HCT116 (cell line): ENCODE measurements around the gene IL36RN. TPM values are rescaled to one million over a fixed set of nuclear protein-coding genes. Genes with fewer than 3 reads are reported as not detected.

Experiments used
- ATAC-seq: fragments of 200-7000 bp; cut with Tn5 transposase; 2 replicates; pipeline ENCODE4 v1.9.1; 2020; ENCODE audit warnings: mild to moderate bottlenecking, moderate library complexity
- BruUV-seq: library from RNA; stranded (reverse); fragments of 400-500 nt; replicated peaks from 2 replicates; lab custom pipeline; 2021; lab: Mats Ljungman, UMichigan
- CTCF ChIA-PET: fragments of 300-600 bp; sonication (Branson Sonifier 250); formaldehyde crosslinking; loops from one replicate; lab custom pipeline; 2021; ENCODE audit warnings: antibody characterized with exemption; lab: Charles Lee
- POLR2A ChIA-PET: fragments of 300-600, 350-600 bp; sonication (Branson Sonifier 250); formaldehyde crosslinking; loops from one replicate; lab custom pipeline; 2021; ENCODE audit warnings: antibody characterized with exemption; lab: Charles Lee
- RAD21 ChIA-PET, 2 experiments: fragments of 300-600 bp; sonication (Branson Sonifier 250); formaldehyde crosslinking; loops; one replicate each; lab custom pipeline; 2023; ENCODE audit warnings: low total read pairs in 2 of 2; ENCODE audit not compliant: uncharacterized antibody in 2 of 2, unreplicated experiment in 2 of 2, low non-redundant PET in 1 of 2; lab: Charles Lee
- DNase-seq: peaks from one replicate; pipeline ENCODE4 v3.0.0-alpha.2; 2010; ENCODE audit warnings: low read depth, low spot score
- H2AFZ ChIP-seq: fragments of 200-600 bp; shearing (Covaris generic), sonication (generic); 2 replicates; pipeline ENCODE4 v1.6.1; 2017; ENCODE audit warnings: low read depth, mixed run types, mixed read lengths, antibody characterized with exemption, low read length; ENCODE audit not compliant: poor library complexity, severe bottlenecking
- H3K27ac ChIP-seq: 2 replicates; pipeline ENCODE4 v1.5.1; 2012; ENCODE audit warnings: low read depth, low read length
- H3K27me3 ChIP-seq: fragments of 200-600 bp; sonication (generic); 2 replicates; pipeline ENCODE4 v1.6.1; 2016; ENCODE audit warnings: mixed run types, low read length, mixed read lengths; ENCODE audit not compliant: insufficient read depth
- H3K36me3 ChIP-seq, 2 experiments: fragments of 200-500 bp in 1 of 2; fragments of 200-600 bp in 1 of 2; sonication (Bioruptor generic) in 1 of 2; sonication (generic) in 1 of 2; 2 replicates each; pipeline versions ENCODE4 v1.5.1 to v1.6.1; 2014 to 2016; ENCODE audit warnings: low read length in 2 of 2, inconsistent platforms in 1 of 2, mixed read lengths in 1 of 2, mixed run types in 1 of 2; ENCODE audit not compliant: insufficient read depth in 2 of 2, control insufficient read depth in 1 of 2
- H3K4me1 ChIP-seq, 2 experiments: fragments of 200-600 bp in 1 of 2; sonication (generic) in 1 of 2; 2 replicates each; pipeline versions ENCODE4 v1.5.1 to v1.6.1; 2012 to 2017; ENCODE audit warnings: low read length in 2 of 2, inconsistent platforms in 1 of 2, mild to moderate bottlenecking in 1 of 2, mixed read lengths in 1 of 2, mixed run types in 1 of 2, moderate library complexity in 1 of 2; ENCODE audit not compliant: insufficient read depth in 2 of 2, control insufficient read depth in 1 of 2
- H3K4me2 ChIP-seq: fragments of 200-600 bp; sonication (generic); 2 replicates; pipeline ENCODE4 v1.6.1; 2017; ENCODE audit warnings: mixed run types, low read length, mixed read lengths
- H3K4me3 ChIP-seq, 2 experiments: fragments of 200-600 bp in 1 of 2; sonication (generic) in 1 of 2; replicated peaks in 1 of 2; 2 replicates each; pipeline ENCODE4 v1.5.1; 2011 to 2016; ENCODE audit warnings: low read length in 2 of 2, control low read depth in 1 of 2, low read depth in 1 of 2, mild to moderate bottlenecking in 1 of 2, mixed read lengths in 1 of 2, mixed run types in 1 of 2
- H3K79me2 ChIP-seq: fragments of 200-600 bp; sonication (generic); 2 replicates; pipeline ENCODE4 v1.6.1; 2017; ENCODE audit warnings: mild to moderate bottlenecking, mixed run types, low read length, moderate library complexity, mixed read lengths; ENCODE audit not compliant: insufficient read depth
- H3K9ac ChIP-seq: fragments of 200-600 bp; sonication (generic); 2 replicates; pipeline ENCODE4 v1.6.1; 2016; ENCODE audit warnings: low read length, mixed read lengths
- H3K9me2 ChIP-seq: fragments of 200-600 bp; sonication (generic), shearing (Covaris generic); 2 replicates; pipeline ENCODE4 v1.6.1; 2017; ENCODE audit warnings: mixed run types, mild to moderate bottlenecking, moderate library complexity; ENCODE audit not compliant: insufficient read depth
- H3K9me3 ChIP-seq, 2 experiments: fragments of 200-500 bp in 1 of 2; fragments of 200-600 bp in 1 of 2; sonication (Bioruptor generic) in 1 of 2; sonication (generic) in 1 of 2; 2 replicates each; pipeline ENCODE4 v1.6.1; 2014 to 2017; ENCODE audit warnings: low read length in 2 of 2, mixed read lengths in 2 of 2, inconsistent platforms in 1 of 2, low read depth in 1 of 2, mild to moderate bottlenecking in 1 of 2, mixed run types in 1 of 2, moderate library complexity in 1 of 2; ENCODE audit not compliant: control insufficient read depth in 1 of 2, insufficient read depth in 1 of 2
- H4K20me1 ChIP-seq: fragments of 200-600 bp; sonication (generic), shearing (Covaris generic); 2 replicates; pipeline ENCODE4 v1.6.1; 2017; ENCODE audit warnings: mixed run types, mild to moderate bottlenecking, moderate library complexity; ENCODE audit not compliant: insufficient read depth
- ATF3 ChIP-seq: IDR thresholded peaks from 2 replicates; pipeline ENCODE4 v1.6.1; 2012
- CBX3 ChIP-seq: IDR thresholded peaks from 2 replicates; pipeline ENCODE4 v1.6.1; 2012; ENCODE audit warnings: low read depth
- CEBPB ChIP-seq: IDR thresholded peaks from 2 replicates; pipeline ENCODE4 v1.6.1; 2012; ENCODE audit warnings: low read depth
- EGR1 ChIP-seq: IDR thresholded peaks from 2 replicates; pipeline ENCODE4 v1.6.1; 2012; ENCODE audit warnings: low read depth
- ELF1 ChIP-seq: IDR thresholded peaks from 2 replicates; pipeline ENCODE4 v1.6.1; 2012; ENCODE audit warnings: low read depth, borderline replicate concordance
- EZH2 ChIP-seq: fragments of 200-600 bp; sonication (generic); IDR thresholded peaks from 2 replicates; pipeline ENCODE4 v1.6.1; 2017; ENCODE audit warnings: antibody characterized with exemption, mixed run types
- EZH2phosphoT487 ChIP-seq: fragments of 200-600 bp; IDR thresholded peaks from 2 replicates; pipeline ENCODE4 v1.6.1; 2018; ENCODE audit warnings: antibody characterized with exemption, borderline replicate concordance
- FOSL1 ChIP-seq: IDR thresholded peaks from 2 replicates; pipeline ENCODE4 v1.6.1; 2012; ENCODE audit warnings: low read depth
- JUND ChIP-seq: IDR thresholded peaks from 2 replicates; pipeline ENCODE4 v1.6.1; 2012
- MAX ChIP-seq: IDR thresholded peaks from 2 replicates; pipeline ENCODE4 v1.6.1; 2012
- POLR2A ChIP-seq: IDR thresholded peaks from 2 replicates; pipeline ENCODE4 v1.7.0; 2011; ENCODE audit warnings: borderline replicate concordance; ENCODE audit not compliant: insufficient read depth, insufficient read length; ENCODE audit errors: extremely low read depth
- POLR2AphosphoS5 ChIP-seq: IDR thresholded peaks from 2 replicates; pipeline ENCODE4 v1.6.1; 2011; ENCODE audit warnings: mild to moderate bottlenecking, low read depth, low read length, moderate library complexity
- SIN3A ChIP-seq: IDR thresholded peaks from 2 replicates; pipeline ENCODE4 v1.6.1; 2012; ENCODE audit warnings: low read depth
- SP1 ChIP-seq: IDR thresholded peaks from 2 replicates; pipeline ENCODE4 v1.6.1; 2012; ENCODE audit warnings: low read depth
- SRF ChIP-seq: IDR thresholded peaks from 2 replicates; pipeline ENCODE4 v1.6.1; 2012; ENCODE audit warnings: low read depth
- TCF7L2 ChIP-seq: IDR thresholded peaks from 2 replicates; pipeline ENCODE4 v1.7.0; 2011; ENCODE audit warnings: borderline replicate concordance, inconsistent platforms; ENCODE audit not compliant: insufficient read depth, insufficient read length; ENCODE audit errors: extremely low read depth
- YY1 ChIP-seq: IDR thresholded peaks from 2 replicates; pipeline ENCODE4 v1.6.1; 2011; ENCODE audit warnings: low read length, low read depth, moderate library complexity, mild to moderate bottlenecking; ENCODE audit not compliant: insufficient replicate concordance; ENCODE audit errors: extremely low read depth
- ZBTB33 ChIP-seq: IDR thresholded peaks from 2 replicates; pipeline ENCODE4 v1.6.1; 2011; ENCODE audit warnings: mild to moderate bottlenecking, low read length, moderate library complexity; ENCODE audit not compliant: insufficient replicate concordance; ENCODE audit errors: extremely low read depth
- ZNF274 ChIP-seq: fragments of 200-500 bp; sonication (Bioruptor generic); IDR thresholded peaks from 2 replicates; pipeline ENCODE4 v1.6.1; 2014; ENCODE audit warnings: mild to moderate bottlenecking, low read depth, low read length, inconsistent platforms
- intact Hi-C: fragments of 100-400 bp; cut with micrococcal nuclease; formaldehyde crosslinking; loops from 2 replicates; pipeline ENCODE4 v1.10.0; 2022
- total RNA-seq: library from RNA; stranded (reverse); gene quantifications from one replicate; pipeline ENCODE4 v1.2.1, GENCODE V29; 2021; ENCODE audit not compliant: unreplicated experiment

IL36RN gene
- total RNA-seq, 1 experiment from 2014 or later: not detected

- Histone ChIP-seq H3K9me2 (no peaks in the 10 kb centered on the region), H4K20me1 (no peaks in the 10 kb centered on the region), H3K4me3 (no peak overlapping the region), H3K36me3 (no peaks in the 10 kb centered on the region), H3K27ac (no peak overlapping the region), H3K79me2 (no peaks in the 10 kb centered on the region), H3K4me2 (no peak overlapping the region), H3K9me3 (no peaks in the 10 kb centered on the region), H3K9ac (no peak overlapping the region), H2AFZ (no peak overlapping the region), H3K4me1 (peaks cover 0 to 6% of the 10 kb centered on the region in 2 experiments; a peak in 2 of 4 replicates), H3K27me3 (no peaks in the 10 kb centered on the region)
- TF ChIP-seq ELF1: no peak
- no peak for TF ChIP-seq SIN3A
- TF ChIP-seq ATF3: no peak
- no peak for TF ChIP-seq JUND
- TF ChIP-seq SRF: no peak
- no peak for TF ChIP-seq POLR2A
- no peak for TF ChIP-seq ZBTB33
- TF ChIP-seq EZH2: no peak
- no peak for TF ChIP-seq EGR1
- TF ChIP-seq EZH2phosphoT487: no peak
- no TSS peak for BruUV-seq
- ChIA-PET RAD21 (no interaction called here), POLR2A (no interaction called here), CTCF (interaction anchor here (0.6 to 1.6 kb wide), 2 partner anchors 10 to 14 kb away, joined by 4 to 6 read pairs; no protein-coding TSS in a partner anchor)
- DNase-seq (no peak), ATAC-seq (no peak)
- intact Hi-C loops: no loop called here
Observed at GRCh38 chr2:113070606-113070975, 11.6 kb downstream of the IL36RN start.

GRCh38 chr2:113072584-113072983 lies 13.6 kb downstream of the IL36RN start:
- Histone ChIP-seq H3K36me3 (no peaks in the 10 kb centered on the region), H4K20me1 (no peaks in the 10 kb centered on the region), H3K4me3 (no peak overlapping the region), H3K9me3 (no peaks in the 10 kb centered on the region), H3K4me1 (peaks cover 0 to 6% of the 10 kb centered on the region in 2 experiments; a peak in 2 of 4 replicates), H3K4me2 (no peak overlapping the region), H3K9ac (no peak overlapping the region), H3K27me3 (no peaks in the 10 kb centered on the region), H2AFZ (no peak overlapping the region), H3K9me2 (no peaks in the 10 kb centered on the region), H3K27ac (no peak overlapping the region), H3K79me2 (no peaks in the 10 kb centered on the region)
- ChIA-PET CTCF (no interaction called here), POLR2A (no interaction called here), RAD21 (no interaction called here)
- ATAC-seq (no peak), DNase-seq (no peak)
- BruUV-seq: no TSS peak
- intact Hi-C loops: no loop called here
- TF ChIP-seq TCF7L2 (no peak), SP1 (no peak), EZH2phosphoT487 (no peak), YY1 (no peak), ZNF274 (no peak), MAX (no peak), CBX3 (no peak), POLR2A (no peak), EGR1 (no peak), JUND (no peak), ATF3 (no peak), CEBPB (no peak), FOSL1 (no peak), POLR2AphosphoS5 (no peak)
